IMR-90 (cell line): ENCODE data around the gene KRTAP29-1. TPM values are rescaled to one million over a fixed set of nuclear protein-coding genes. Genes with fewer than 3 reads are reported as not detected.

Source experiments
- ATAC-seq: fragments of 200-7000 bp; cut with Tn5 transposase; 2 replicates; pipeline ENCODE4 v1.9.1; 2020; ENCODE audit warnings: low read depth, mild to moderate bottlenecking, moderate library complexity
- BruUV-seq: library from RNA; stranded (reverse); fragments of 400-500 nt; replicated peaks from 2 replicates; lab custom pipeline; 2021; lab: Mats Ljungman, UMichigan
- CTCF ChIA-PET: fragments of 300-600 bp; formaldehyde crosslinking; extraction: SDS; loops from one replicate; lab custom pipeline; 2021; ENCODE audit warnings: antibody characterized with exemption; lab: Yijun Ruan, JAX
- POLR2A ChIA-PET: fragments of 300-600 bp; sonication (Branson Sonifier 250); formaldehyde crosslinking; loops from one replicate; lab custom pipeline; 2022; ENCODE audit warnings: antibody characterized with exemption; ENCODE audit not compliant: unreplicated experiment; lab: Charles Lee
- DNase-seq: peaks from one replicate; pipeline ENCODE4 v3.0.0; 2013
- H2AFZ ChIP-seq: replicated peaks from 2 replicates; pipeline ENCODE3; 2013; ENCODE audit warnings: low read length, mild to moderate bottlenecking; ENCODE audit not compliant: poor library complexity
- H2AK5ac ChIP-seq: 2 replicates; pipeline ENCODE4 v1.6.1; 2013; ENCODE audit warnings: low read depth, low read length, inconsistent platforms
- H2AK9ac ChIP-seq: replicated peaks from 2 replicates; pipeline ENCODE3; 2013; ENCODE audit warnings: mild to moderate bottlenecking, low read depth, low read length, moderate library complexity; ENCODE audit not compliant: poor library complexity
- H2BK120ac ChIP-seq: 2 replicates; pipeline ENCODE4 v1.6.1; 2013; ENCODE audit warnings: low read depth, low read length, inconsistent platforms
- H2BK15ac ChIP-seq: 3 replicates; pipeline ENCODE4 v1.6.1; 2013; ENCODE audit warnings: low read depth, low read length, inconsistent platforms
- H2BK20ac ChIP-seq: 2 replicates; pipeline ENCODE4 v1.6.1; 2013; ENCODE audit warnings: low read depth, mild to moderate bottlenecking, inconsistent platforms, low read length, moderate library complexity
- H2BK5ac ChIP-seq: 2 replicates; pipeline ENCODE4 v1.6.1; 2013; ENCODE audit warnings: mild to moderate bottlenecking, low read depth, low read length, inconsistent platforms; ENCODE audit not compliant: poor library complexity, severe bottlenecking
- H3K14ac ChIP-seq: replicated peaks from 2 replicates; pipeline ENCODE4 v1.6.1; 2013; ENCODE audit warnings: low read depth, low read length, inconsistent platforms
- H3K18ac ChIP-seq: 2 replicates; pipeline ENCODE4 v1.6.1; 2013; ENCODE audit warnings: low read depth, low read length, control low read depth
- H3K23ac ChIP-seq: 2 replicates; pipeline ENCODE4 v1.6.1; 2013; ENCODE audit warnings: low read depth, low read length, inconsistent platforms
- H3K27ac ChIP-seq: 2 replicates; pipeline ENCODE4 v1.5.1; 2013; ENCODE audit warnings: mild to moderate bottlenecking, control low read depth, low read length; ENCODE audit not compliant: insufficient read depth
- H3K27me3 ChIP-seq: 2 replicates; pipeline ENCODE4 v1.6.1; 2013; ENCODE audit warnings: low read length; ENCODE audit not compliant: control insufficient read depth, insufficient read depth
- H3K36me3 ChIP-seq: 2 replicates; pipeline ENCODE4 v1.6.1; 2013; ENCODE audit warnings: low read length, mixed read lengths; ENCODE audit not compliant: control insufficient read depth, insufficient read depth
- H3K4ac ChIP-seq: 2 replicates; pipeline ENCODE4 v1.6.1; 2013; ENCODE audit warnings: low read depth, low read length, inconsistent platforms
- H3K4me1 ChIP-seq: 2 replicates; pipeline ENCODE4 v1.6.1; 2013; ENCODE audit warnings: low read length, mixed read lengths; ENCODE audit not compliant: control insufficient read depth, insufficient read depth
- H3K4me2 ChIP-seq: 2 replicates; pipeline ENCODE4 v1.6.1; 2013; ENCODE audit warnings: low read depth, mild to moderate bottlenecking, control low read depth, low read length, moderate library complexity
- H3K4me3 ChIP-seq: 2 replicates; pipeline ENCODE4 v1.5.1; 2013; ENCODE audit warnings: low read depth, mild to moderate bottlenecking, control low read depth, low read length, moderate library complexity; ENCODE audit not compliant: insufficient read depth
- H3K56ac ChIP-seq: 2 replicates; pipeline ENCODE4 v1.6.1; 2013; ENCODE audit warnings: low read length, inconsistent platforms; ENCODE audit not compliant: insufficient read depth; ENCODE audit errors: extremely low read depth
- H3K79me1 ChIP-seq, 2 experiments: 2 replicates each; pipeline ENCODE4 v1.6.1; 2013; ENCODE audit warnings: low read length in 2 of 2, inconsistent platforms in 1 of 2, low read depth in 1 of 2
- H3K9ac ChIP-seq: 2 replicates; pipeline ENCODE4 v1.6.1; 2013; ENCODE audit warnings: low read depth, low read length, control low read depth
- H3K9me1 ChIP-seq: 2 replicates; pipeline ENCODE4 v1.6.1; 2013; ENCODE audit warnings: low read length, inconsistent platforms; ENCODE audit not compliant: insufficient read depth
- H3K9me3 ChIP-seq: 2 replicates; pipeline ENCODE4 v1.6.1; 2013; ENCODE audit warnings: low read length; ENCODE audit not compliant: control insufficient read depth, insufficient read depth
- H4K20me1 ChIP-seq: 2 replicates; pipeline ENCODE4 v1.6.1; 2013; ENCODE audit warnings: low read length, inconsistent platforms; ENCODE audit not compliant: insufficient read depth
- H4K5ac ChIP-seq: 2 replicates; pipeline ENCODE4 v1.6.1; 2013; ENCODE audit warnings: mild to moderate bottlenecking, low read depth, low read length, control low read depth
- H4K8ac ChIP-seq, 2 experiments: 2 replicates each; pipeline ENCODE4 v1.6.1; 2013; ENCODE audit warnings: low read depth in 2 of 2, low read length in 2 of 2, control low read depth in 1 of 2, inconsistent platforms in 1 of 2
- H4K91ac ChIP-seq: 2 replicates; pipeline ENCODE4 v1.6.1; 2013; ENCODE audit warnings: low read depth, low read length, inconsistent platforms; ENCODE audit not compliant: insufficient read depth
- BHLHE40 ChIP-seq: fragments of 150-350 bp; IDR thresholded peaks from 2 replicates; pipeline ENCODE4 v1.6.1; 2016; ENCODE audit warnings: mild to moderate bottlenecking, low read depth, low read length
- CEBPB ChIP-seq: IDR thresholded peaks from 2 replicates; pipeline ENCODE4 v1.6.1; 2012; ENCODE audit warnings: low read depth, low read length, improper control_type of control experiment
- CHD1 ChIP-seq: IDR thresholded peaks from 2 replicates; pipeline ENCODE4 v1.6.1; 2012; ENCODE audit warnings: low read depth, low read length, improper control_type of control experiment
- ELK1 ChIP-seq: fragments of 150-350 bp; IDR thresholded peaks from 2 replicates; pipeline ENCODE4 v1.6.1; 2016; ENCODE audit warnings: low read depth, mild to moderate bottlenecking, low read length, moderate library complexity, borderline replicate concordance
- FOS ChIP-seq: fragments of 150-350 bp; IDR thresholded peaks from 2 replicates; pipeline ENCODE4 v1.6.1; 2016; ENCODE audit warnings: low read depth, low read length
- MAFK ChIP-seq: IDR thresholded peaks from 2 replicates; pipeline ENCODE4 v1.6.1; 2012; ENCODE audit warnings: low read depth, low read length, improper control_type of control experiment
- MAZ ChIP-seq: IDR thresholded peaks from 2 replicates; pipeline ENCODE4 v1.6.1; 2012; ENCODE audit warnings: low read depth, mild to moderate bottlenecking, low read length, improper control_type of control experiment, moderate library complexity, borderline replicate concordance
- MXI1 ChIP-seq: IDR thresholded peaks from 2 replicates; pipeline ENCODE4 v1.6.1; 2012; ENCODE audit warnings: low read depth, mild to moderate bottlenecking, low read length, moderate library complexity, borderline replicate concordance
- NFE2L2 ChIP-seq: fragments of 150-350 bp; IDR thresholded peaks from 2 replicates; pipeline ENCODE4 v1.6.1; 2016; ENCODE audit warnings: low read depth, mild to moderate bottlenecking, low read length
- POLR2A ChIP-seq: IDR thresholded peaks from 2 replicates; pipeline ENCODE4 v1.6.1; 2012; ENCODE audit warnings: mild to moderate bottlenecking, low read depth, low read length
- RAD21 ChIP-seq: IDR thresholded peaks from 2 replicates; pipeline ENCODE4 v1.6.1; 2012; ENCODE audit warnings: low read length, improper control_type of control experiment
- RCOR1 ChIP-seq: IDR thresholded peaks from 2 replicates; pipeline ENCODE4 v1.6.1; 2012; ENCODE audit warnings: mild to moderate bottlenecking, low read length, improper control_type of control experiment; ENCODE audit not compliant: insufficient replicate concordance
- RFX5 ChIP-seq: IDR thresholded peaks from 2 replicates; pipeline ENCODE4 v1.8.0; 2012; ENCODE audit warnings: low read depth, mild to moderate bottlenecking, low read length, moderate library complexity
- SMC3 ChIP-seq: fragments of 150-350 bp; IDR thresholded peaks from 2 replicates; pipeline ENCODE4 v1.6.1; 2016; ENCODE audit warnings: low read depth, mild to moderate bottlenecking, antibody characterized with exemption, low read length, moderate library complexity
- USF2 ChIP-seq: fragments of 150-350 bp; IDR thresholded peaks from 2 replicates; pipeline ENCODE4 v1.6.1; 2017; ENCODE audit warnings: mild to moderate bottlenecking, antibody characterized with exemption, low read length, low read depth
- WGBS, 2 experiments: methylation state at CpG; one replicate each; pipeline versions ENCODE4 v1.1.5 to v1.1.7; 2013; ENCODE audit warnings: missing lambda C conversion rate in 2 of 2; ENCODE audit not compliant: insufficient read length in 1 of 2; ENCODE audit errors: extremely low coverage in 2 of 2; 5-methylcytosine and 5-hydroxymethylcytosine counted together
- dilution Hi-C: fragments of 300-500 bp; cut with HindIII; formaldehyde crosslinking; loops from one replicate; pipeline ENCODE4 v1.14.3; 2018; ENCODE audit warnings: low sequenced_read_pairs; ENCODE audit not compliant: unreplicated experiment
- in situ Hi-C: fragments of 300-500 bp; cut with MboI; formaldehyde crosslinking; loops from 3 replicates; pipeline ENCODE4 v1.14.3; 2019; ENCODE audit warnings: low sequenced_read_pairs, inconsistent platforms, mixed read lengths
- intact Hi-C: fragments of 100-400 bp; cut with micrococcal nuclease; formaldehyde crosslinking; loops from 2 replicates; pipeline ENCODE4 v1.10.0; 2022
- polyA plus RNA-seq, 3 experiments: library from polyadenylated mRNA; depleted of rRNA; stranded (reverse); fragments of >200 nt; gene quantifications; 2 replicates each; pipeline ENCODE4 v1.2.3, GENCODE V29; 2012; ENCODE audit warnings: low replicate concordance in 1 of 3
- total RNA-seq: library from RNA; depleted of rRNA; stranded (reverse); fragments of >200 nt; gene quantifications from 2 replicates; pipeline ENCODE4 v1.2.3, GENCODE V29; 2012
- TF ChIP-seq, protein P1 (sequence below): conservative IDR thresholded peaks from 2 replicates; pipeline ENCODE4 v1.5.1; 2012; ENCODE audit warnings: mild to moderate bottlenecking, low read depth, low read length, improper control_type of control experiment

KRTAP29-1 gene
- total and polyA plus RNA-seq, 2 of the 4 experiments (the other 2 are of a cell fraction): not detected

GRCh38 chr17:41302981-41303380 lies 330 bp upstream of the KRTAP29-1 start:
- no peak overlapping the region for H3K9ac ChIP-seq
- no peak overlapping the region for H3K18ac ChIP-seq
- no peak overlapping the region for H4K5ac ChIP-seq
- in situ Hi-C loops (no loop called here), dilution Hi-C loops (no loop called here), intact Hi-C loops (no loop called here)
- H2AK5ac ChIP-seq: no peak overlapping the region
- no peaks in the 10 kb centered on the region for H3K79me1 ChIP-seq
- H3K4ac ChIP-seq: no peak overlapping the region
- no peak overlapping the region for H3K4me3 ChIP-seq
- peaks cover 5% of the 10 kb centered on the region; the same call in 1 of the 2 replicates for H3K9me1 ChIP-seq
- TF ChIP-seq RCOR1 (no peak), ELK1 (no peak), SMC3 (no peak), CHD1 (no peak), MAZ (no peak), NFE2L2 (no peak), CEBPB (no peak), MAFK (no peak), BHLHE40 (no peak), FOS (no peak), POLR2A (no peak), RFX5 (no peak), USF2 (no peak), MXI1 (no peak), RAD21 (no peak)
- TF ChIP-seq, protein P1, sequence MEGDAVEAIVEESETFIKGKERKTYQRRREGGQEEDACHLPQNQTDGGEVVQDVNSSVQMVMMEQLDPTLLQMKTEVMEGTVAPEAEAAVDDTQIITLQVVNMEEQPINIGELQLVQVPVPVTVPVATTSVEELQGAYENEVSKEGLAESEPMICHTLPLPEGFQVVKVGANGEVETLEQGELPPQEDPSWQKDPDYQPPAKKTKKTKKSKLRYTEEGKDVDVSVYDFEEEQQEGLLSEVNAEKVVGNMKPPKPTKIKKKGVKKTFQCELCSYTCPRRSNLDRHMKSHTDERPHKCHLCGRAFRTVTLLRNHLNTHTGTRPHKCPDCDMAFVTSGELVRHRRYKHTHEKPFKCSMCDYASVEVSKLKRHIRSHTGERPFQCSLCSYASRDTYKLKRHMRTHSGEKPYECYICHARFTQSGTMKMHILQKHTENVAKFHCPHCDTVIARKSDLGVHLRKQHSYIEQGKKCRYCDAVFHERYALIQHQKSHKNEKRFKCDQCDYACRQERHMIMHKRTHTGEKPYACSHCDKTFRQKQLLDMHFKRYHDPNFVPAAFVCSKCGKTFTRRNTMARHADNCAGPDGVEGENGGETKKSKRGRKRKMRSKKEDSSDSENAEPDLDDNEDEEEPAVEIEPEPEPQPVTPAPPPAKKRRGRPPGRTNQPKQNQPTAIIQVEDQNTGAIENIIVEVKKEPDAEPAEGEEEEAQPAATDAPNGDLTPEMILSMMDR: no peak
- no peak for ATAC-seq
- H2AK9ac ChIP-seq: no peak overlapping the region
- no peak overlapping the region for H2BK120ac ChIP-seq
- no peak overlapping the region for H3K14ac ChIP-seq
- no peak overlapping the region for H2AFZ ChIP-seq
- POLR2A ChIA-PET: no interaction called here
- no peak overlapping the region for H3K4me2 ChIP-seq
- no peak overlapping the region for H4K91ac ChIP-seq
- peaks cover 2% of the 10 kb centered on the region; the same call in 1 of the 2 replicates for H3K27me3 ChIP-seq
- no peaks in the 10 kb centered on the region for H3K9me3 ChIP-seq
- H3K4me1 ChIP-seq: no peaks in the 10 kb centered on the region
- no peak overlapping the region for H3K56ac ChIP-seq
- H2BK5ac ChIP-seq: no peak overlapping the region
- H2BK20ac ChIP-seq: no peak overlapping the region
- H4K20me1 ChIP-seq: no peaks in the 10 kb centered on the region
- H2BK15ac ChIP-seq: no peak overlapping the region
- BruUV-seq: no TSS peak
- no peak overlapping the region for H3K27ac ChIP-seq
- CTCF ChIA-PET: no interaction called here
- no peaks in the 10 kb centered on the region for H3K36me3 ChIP-seq
- no peak overlapping the region for H4K8ac ChIP-seq
- no peak for DNase-seq
- WGBS, 2 experiments: 80% methylated on average over 2 of the region's 4 CpGs; no CpG with 5 or more reads in 1 of the 2 experiments
- H3K23ac ChIP-seq: no peak overlapping the region
